ENCODE results near the gene TRPM8.
"Not testable (repeated sequence)": the region's sequence is repeated elsewhere in the genome, so short reads cannot be mapped to it uniquely, and the experiment has no call there.

The TRPM8 gene

DNA sequence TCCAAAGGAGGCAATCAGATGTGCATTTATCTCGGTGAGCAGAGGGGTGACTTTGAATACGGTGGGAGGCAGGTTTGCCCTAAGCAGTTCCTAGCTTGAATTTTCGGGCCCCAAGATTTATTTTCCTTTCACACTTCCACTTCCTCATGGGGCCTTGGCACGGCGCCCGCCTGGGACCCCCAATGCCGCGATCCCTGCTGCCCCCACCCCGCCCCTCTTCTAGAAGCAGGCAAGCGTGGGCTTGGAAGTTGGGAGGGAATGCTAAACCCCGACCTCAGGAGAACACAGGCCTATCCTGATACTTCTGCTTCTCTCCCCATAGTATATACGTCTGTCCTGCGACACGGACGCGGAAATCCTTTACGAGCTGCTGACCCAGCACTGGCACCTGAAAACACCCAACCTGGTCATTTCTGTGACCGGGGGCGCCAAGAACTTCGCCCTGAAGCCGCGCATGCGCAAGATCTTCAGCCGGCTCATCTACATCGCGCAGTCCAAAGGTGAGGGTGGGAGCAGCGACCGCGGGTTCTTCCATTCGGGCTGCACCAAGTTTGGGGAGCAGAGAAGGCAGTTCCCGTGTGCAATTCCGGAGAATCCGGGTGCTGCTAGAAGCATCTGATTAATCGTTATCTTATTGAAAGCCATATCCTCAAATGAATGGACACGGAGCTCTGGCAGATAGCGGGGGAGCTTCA, 21.6 kb downstream of the TRPM8 start:
- no peak for DNase-seq

DNA sequence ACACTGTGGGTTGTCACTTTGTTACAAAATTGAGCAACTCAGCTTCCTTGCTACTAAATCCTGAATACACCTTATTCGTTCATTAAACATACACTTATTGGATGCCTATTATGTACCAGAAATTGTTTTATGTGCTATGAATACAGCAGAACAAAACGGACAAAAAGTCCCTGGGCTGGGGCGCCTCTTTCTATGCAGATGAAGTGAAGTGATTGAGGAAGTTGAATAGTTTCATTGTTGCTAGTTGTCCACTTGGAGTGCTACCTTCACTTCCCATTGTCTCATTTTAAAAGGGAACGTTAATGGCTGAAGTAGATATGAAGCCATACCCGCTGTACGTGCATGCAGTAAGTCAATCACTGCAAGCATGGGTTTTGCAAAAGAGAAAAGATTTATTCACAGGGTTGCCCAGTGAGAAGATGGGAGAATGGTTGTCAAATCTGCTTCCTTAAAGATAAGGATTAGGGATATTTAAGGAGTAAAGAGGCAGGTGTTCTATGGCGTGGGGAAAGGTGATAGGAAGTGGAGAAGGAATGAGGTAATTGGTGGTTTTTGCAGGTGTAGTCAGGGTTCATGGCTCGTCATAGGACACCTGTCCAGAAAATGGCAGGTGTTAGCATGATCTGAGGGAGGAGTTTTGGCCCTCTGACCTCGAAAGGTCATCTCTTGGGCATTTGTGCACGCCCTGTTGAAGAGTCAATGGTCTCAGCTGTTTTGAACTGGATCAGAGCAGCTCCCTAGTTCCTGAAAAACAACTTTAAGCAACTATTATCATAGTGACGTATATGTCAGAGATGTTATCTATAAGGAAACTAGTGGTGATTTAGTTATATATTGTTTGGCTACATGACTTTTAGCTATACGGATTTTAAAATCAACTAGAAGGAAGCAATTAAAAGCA, 23.5 kb downstream of the TRPM8 start:
- no peak for DNase-seq

DNA sequence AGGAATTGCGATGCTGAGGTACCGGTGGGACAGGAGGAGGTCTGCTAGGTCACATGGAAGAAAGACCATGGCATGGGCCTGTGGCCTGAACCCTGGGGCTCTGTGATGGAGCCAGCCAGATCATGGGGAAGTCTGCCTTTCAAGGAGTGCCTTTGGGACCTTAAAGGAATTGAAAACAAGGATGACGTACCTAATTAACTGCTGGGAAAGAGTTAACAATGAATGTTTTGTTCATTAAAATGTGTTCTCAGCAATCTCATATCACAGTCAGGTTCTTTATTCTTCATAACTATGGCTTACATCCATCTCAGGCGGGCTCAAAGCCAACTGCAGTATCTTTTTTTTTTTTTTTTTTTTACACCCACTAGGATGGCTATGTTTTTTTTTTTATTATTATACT, 25.6 kb downstream of the TRPM8 start:
- DNase-seq, result no peak

DNA sequence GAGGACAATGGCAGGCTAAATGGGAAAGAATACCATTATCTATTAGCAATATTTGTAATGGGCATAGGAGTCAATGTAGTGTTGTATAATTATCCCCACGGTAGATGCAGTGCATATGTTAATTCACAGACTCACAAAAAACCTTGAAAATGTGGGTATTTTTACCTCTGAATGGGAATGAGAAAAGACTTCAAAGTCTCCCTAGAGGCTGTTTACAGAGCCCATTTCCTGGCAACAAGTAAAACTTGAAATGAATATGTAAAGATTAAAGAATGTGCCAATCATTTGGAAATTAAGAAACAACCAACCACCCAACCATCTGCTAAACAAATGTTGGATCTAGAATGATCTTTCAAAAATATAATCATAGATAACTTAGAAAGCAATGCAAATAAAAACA, 27.1 kb downstream of the TRPM8 start:
- DNase-seq, result no peak

DNA sequence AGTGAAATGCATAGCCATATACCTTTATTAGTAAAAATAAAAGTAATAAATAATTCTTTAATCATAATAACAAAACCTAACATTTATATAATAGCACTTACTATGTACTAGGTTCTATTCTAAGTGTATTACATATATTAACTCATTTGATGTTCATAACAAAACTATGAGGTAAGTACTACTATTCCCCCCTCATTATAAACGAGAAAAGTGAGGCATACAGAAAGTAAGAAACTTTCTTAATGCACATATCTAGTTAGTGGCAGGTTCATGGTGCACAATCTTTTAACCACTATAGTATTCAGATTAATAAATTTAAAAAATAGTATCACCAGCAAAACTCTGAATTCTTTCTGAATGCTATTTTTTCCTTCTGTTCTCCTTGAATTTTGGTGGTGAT, 27.5 kb downstream of the TRPM8 start:
- DNase-seq, result no peak

DNA sequence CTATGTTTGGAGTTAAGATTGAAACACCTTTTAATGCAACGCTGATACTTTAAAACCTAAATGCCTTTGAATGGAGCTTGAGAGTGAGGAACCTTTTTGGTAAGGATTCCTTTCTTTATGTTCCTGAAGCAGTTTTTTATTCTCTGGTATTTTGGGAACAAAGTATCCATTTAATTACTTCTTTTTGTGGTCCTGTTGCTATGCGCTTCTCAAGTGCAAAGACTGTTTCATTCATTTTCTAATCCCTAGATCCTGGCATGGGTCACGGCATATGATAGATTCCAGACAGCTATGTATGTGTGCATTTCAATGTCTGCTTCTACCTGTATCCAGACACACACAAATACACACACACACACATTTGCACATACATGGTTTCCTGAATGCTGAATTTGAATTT, 28.0 kb downstream of the TRPM8 start:
- DNase-seq, result no peak

DNA sequence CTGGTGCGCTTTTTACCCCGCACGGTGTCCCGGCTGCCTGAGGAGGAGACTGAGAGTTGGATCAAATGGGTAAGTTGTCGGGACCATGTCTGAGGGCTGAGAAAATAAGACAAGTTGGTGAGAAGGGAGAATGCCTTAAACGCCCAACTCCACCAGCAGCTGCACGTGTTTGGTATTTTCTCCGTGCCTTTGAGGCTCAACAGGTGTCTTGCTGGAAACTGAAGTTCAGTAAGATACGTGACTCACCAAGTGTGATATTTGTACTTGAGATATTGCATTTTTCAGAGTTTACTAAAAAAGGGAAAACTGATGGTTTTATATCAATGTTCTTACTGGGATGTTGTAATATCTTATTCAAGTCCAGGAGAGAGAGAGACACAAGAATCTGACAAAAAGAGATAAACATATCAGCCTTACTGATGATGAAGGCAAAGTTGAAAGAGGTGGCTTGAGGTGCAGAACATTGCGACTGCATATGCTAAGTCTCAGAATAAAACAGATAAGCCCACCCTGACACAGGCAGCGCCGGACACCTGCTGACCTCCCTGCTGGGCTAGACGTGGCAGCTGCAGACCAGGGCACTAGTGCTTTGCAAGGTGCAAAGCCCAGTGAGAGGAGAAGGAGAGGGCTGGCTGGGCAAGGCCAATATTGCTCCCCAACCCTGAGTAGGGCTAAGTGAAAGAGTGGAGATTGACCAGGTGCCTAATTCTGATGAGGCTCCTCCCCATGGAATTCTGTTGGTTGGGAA, 33.1 kb downstream of the TRPM8 start:
- DNase-seq, result no peak

DNA sequence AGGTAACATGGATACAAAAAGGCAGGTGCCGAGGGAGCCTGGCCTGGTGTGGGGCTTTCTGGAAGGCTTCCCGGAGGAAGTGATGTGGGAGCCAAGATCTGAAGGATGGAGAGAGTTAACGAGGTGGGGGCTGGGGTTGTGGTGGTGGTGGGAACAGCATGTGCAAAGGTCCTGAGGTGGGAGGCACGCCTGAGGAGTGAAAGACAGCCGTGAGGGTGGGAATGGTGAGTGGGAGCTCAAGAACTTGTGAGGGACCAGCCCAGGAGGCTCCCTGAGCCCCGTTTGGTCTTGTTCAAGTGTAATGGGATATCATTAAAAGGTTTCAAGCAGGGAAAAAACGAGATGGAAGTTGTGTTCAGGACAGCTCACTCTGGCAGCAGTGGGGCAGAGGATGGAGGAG, 35.2 kb downstream of the TRPM8 start:
- DNase-seq, result no peak

DNA sequence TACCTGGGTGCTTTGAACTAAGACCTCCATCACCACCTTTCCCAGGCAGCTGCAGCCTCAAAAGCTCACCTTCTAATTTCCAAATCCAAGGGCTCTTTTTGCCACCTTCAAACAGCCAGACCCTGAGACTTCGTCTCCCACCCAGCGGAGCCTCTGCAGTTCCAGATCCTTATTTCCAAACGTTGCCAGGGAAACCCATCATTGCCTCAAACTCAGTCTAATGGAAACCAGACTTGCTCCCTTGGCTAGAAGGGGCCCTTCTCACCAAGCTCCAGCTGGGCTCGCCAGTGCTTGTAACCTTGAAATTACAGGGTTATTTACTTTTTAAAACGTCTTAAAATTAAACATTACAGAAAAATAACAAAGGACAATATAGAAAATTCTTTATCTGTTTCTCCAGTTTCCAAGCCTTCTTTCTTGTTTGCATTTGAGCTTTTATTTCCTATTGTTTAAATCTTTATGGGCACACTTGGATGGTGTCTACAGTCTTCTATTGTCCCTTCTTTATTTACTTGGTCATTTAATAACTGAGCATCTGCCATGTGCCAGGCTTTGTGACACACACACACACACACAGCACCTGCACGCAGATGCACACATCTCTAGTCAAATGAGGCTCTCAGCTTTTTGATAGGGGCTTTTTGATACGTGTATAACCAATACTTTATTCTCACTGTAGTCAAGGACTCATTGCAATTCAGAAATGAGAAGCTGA, 36.1 kb downstream of the TRPM8 start:
- DNase-seq, result no peak

DNA sequence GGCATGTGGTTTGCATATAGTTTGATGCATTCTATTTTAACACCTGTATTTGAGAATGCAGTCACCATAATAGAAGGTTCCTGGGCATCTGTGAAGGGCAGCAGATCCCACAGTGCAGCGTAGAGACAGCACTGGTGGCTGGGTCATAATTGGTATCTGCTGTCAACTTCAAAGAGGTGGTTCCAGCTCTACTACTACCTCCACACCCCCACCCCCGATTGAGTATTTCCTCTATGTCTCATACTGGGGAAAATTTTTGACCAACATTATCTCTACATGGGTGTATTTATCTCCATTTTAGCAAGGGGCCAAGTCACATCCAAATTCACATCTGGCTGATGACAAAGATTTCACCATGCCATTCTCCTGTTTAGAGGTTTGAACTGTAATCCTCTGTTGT, 43.0 kb downstream of the TRPM8 start:
- no peak for DNase-seq

DNA sequence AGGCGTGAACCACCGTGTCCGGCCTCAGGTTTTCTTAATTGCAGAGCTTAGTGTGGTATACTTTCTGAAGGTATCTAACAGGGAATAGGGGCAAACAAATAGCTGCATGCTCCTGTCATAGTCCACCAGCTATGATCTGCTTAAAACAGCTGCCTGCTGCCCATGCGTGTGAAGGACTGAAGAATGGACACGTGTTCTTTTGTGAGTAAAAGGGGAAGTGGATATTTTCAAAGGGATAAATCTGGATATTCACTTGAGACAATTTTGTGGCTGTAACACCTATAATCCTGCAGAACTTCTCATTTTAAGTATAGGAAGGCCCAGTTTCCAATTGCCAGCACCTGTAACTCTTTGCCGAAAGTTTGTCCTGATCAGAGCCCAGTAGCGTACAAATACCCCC, 44.7 kb downstream of the TRPM8 start:
- no peak for DNase-seq

DNA sequence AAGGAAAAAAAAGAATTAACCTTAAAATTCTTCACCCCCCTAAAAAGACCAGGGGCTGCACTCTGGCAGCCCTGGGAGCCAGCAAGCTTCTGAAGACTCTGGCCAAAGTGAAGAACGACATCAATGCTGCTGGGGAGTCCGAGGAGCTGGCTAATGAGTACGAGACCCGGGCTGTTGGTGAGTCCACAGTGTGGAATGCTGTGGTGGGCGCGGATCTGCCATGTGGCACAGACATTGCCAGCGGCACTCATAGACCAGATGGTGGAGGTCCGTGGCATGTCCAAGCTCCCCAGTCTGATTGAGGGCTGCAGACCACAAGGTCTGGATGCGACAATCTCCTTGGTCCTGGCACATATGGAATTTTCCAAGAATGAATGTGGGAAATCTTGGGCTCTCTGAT, 47.4 kb downstream of the TRPM8 start:
- no peak for DNase-seq

DNA sequence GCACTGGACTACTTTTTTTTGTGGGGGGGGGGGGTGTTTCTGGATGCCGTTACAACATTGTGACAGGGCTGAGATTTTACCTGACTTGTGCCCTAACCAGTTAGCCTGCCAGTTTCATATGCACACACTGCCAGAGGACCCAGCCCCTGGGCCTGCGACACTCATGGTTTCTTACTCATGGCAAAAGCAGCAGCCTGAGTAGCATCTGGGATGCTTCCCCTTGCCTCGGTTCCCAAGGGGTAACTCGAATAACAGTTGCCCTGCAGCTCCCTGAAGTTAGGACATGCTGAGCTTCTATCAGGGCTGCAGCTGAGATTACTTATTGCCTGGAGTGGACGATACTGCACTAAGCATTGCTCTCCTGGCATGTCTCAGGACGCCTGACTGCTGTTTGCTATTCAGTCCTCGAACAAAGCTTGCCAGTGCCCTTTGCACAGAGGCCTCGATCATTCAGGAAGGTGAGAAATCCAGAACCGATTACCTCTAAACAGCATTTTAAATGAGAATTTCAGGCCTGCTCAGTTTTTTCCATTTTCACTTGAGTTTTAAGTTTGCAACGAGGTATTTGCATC, 47.9 kb downstream of the TRPM8 start:
- DNase-seq, result no peak

DNA sequence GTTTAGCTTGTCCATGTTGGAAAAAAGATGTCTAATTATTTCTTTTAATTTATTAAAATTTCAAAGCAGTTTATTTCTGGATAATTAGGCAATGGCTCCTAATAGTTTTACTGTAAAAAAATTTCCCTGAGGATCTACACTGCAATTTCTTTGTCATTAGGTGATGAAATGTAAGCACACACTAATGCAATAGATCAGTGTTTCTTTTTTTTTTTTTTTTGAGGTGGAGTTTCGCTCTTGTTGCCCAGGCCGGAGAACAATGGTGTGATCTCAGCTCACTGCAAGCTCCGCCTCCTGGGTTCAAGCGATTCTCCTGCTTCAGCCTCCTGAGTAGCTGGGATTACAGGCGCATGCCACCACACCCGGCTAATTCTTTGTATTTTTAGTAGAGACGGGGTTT, 48.5 kb downstream of the TRPM8 start:
- not testable (repeated sequence) for DNase-seq

DNA sequence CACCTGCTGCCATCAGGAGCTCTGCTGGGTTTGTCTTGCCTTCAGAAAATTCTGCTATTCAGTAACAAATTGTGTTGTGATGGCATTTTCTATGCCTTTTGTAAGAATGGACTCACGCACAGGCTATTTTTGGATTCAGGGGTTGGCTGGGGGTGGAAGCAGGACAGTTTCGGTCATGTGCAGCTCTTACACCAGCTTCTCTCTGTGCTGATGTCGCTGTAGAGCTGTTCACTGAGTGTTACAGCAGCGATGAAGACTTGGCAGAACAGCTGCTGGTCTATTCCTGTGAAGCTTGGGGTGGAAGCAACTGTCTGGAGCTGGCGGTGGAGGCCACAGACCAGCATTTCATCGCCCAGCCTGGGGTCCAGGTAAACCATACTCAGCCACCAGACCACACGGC, 49.2 kb downstream of the TRPM8 start:
- no peak for DNase-seq

DNA sequence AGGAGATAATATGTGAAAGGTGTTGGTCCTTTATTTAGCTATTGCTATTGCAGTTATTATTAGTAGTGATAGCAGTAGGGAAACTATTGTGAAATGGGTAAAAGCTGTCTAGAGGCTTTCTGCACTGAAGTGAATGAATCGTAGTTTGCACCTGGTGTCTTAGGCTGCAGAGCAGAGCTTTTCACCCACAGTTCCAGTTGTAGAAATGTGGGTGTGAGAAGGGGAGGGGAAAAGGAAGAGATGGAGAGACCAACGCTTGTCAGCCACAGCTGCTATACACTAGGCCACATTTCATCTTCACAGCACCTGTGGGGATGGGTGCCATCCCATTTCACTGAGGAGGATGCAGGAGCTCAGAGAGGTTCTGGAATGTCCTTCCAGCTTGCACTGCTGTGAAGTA, 50.0 kb downstream of the TRPM8 start:
- DNase-seq, result no peak

DNA sequence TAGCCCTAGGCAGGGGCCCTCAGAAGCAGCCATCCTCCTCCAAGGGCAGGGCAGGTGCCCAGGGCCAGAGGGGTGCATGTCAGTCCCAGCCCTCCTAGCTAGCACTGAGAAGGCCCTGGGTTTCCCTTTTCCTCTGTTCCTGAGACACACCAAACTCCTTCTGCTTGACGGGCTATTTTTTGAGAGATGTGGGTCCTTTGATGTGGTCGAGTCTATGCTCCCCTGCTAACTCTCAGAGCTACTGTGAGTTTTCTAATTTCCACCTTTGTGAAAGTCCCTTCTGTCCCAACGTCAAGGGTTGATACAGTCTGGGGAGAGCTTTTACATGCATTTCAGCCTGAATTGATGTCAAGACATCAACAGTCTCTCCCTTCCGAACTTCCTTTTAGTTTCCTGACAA, 51.4 kb downstream of the TRPM8 start:
- DNase-seq, result no peak

DNA sequence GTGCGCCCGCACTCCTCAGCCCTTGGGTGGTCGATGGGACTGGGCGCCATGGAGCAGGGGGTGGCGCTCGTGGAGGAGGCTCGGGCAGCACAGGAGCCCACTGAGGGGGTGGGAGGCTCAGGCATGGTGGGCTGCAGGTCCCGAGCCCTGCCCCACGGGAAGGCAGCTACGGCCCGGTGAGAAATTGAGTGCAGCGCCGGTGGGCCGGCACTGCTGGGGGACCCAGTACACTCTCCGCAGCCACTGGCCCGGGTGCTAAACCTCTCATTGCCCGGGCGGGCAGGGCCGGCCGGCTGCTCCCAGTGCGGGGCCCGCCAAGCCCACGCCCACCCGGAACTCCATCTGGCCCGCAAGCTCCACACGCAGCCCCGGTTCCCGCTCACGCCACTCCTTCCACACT, 55.3 kb downstream of the TRPM8 start:
- not testable (repeated sequence) for DNase-seq

DNA sequence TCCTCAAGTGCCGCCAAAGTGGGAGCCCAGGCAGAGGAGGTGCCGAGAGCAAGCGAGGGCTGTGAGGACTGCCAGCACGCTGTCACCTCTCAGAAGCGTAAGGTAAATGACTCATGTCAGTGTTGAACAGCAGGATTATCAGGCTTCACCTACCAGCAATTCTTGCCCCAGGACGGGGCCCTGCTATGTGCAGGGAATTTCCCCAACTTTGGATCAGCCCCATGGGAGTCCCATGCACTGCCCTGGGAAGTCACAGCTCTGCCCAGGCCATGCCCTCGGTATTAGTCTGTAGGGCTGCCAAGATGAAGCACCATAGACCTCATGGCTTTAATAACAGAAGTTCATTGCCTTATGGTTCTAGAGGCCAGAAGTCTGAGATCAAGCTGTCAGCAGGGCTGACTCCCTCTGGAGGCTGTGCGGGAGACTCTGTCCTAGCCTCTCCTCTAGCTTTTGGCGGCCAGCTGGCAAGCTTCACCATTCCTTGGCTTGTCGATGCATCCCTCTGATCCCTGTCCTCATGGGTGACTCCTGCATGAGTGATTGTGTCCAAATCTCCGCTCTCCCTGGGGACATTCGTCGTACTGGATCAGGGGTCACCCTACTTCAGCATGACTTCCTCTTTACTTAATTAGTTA, 55.9 kb downstream of the TRPM8 start:
- DNase-seq, result no peak

DNA sequence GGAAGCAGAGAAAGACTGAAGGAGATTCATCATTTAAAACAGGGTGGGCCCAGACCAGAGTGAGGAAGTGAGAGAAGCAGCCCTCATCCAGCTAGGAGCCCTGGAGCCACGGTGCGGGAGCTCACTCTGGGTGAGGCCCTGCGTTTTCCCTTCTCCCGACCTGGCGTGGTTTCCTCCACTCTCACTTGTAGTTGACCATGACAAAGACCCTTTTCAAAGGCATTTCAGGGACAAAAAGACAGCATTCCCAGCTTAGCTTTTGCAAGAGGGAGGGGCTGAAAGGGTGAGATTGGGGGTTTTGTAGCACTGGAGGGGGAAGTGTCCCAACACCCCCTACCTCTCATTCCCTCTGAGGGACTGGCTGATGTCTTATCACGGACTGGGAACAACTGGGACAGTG, 56.6 kb downstream of the TRPM8 start:
- DNase-seq, result no peak

DNA sequence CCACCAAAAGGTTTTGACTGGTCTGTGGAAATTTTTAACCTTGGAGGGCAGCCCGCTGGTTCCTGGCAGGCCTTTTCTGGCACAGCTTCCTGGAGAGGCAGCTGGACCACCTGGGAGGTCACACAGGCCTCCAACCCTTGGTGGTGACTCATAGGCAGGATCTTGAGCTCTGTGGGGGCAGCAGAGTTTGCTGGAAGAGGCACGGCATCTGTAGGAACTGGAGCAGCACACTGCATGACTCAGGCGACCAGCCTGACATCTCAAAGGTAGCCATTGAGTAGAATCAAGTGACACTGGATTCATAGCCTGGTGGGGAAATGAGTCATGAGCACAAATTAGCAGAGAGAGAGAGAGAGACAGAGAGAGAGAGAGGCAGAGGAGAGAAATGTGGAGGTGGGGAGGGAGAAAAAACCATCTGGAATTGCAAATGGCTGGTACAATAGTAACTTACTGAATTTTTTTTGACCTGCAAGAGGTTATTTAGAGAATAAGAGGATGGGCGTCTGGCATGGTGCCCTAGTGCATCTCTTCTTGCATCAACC, 57.4 kb downstream of the TRPM8 start:
- peak; percentile 90 for DNase-seq

DNA sequence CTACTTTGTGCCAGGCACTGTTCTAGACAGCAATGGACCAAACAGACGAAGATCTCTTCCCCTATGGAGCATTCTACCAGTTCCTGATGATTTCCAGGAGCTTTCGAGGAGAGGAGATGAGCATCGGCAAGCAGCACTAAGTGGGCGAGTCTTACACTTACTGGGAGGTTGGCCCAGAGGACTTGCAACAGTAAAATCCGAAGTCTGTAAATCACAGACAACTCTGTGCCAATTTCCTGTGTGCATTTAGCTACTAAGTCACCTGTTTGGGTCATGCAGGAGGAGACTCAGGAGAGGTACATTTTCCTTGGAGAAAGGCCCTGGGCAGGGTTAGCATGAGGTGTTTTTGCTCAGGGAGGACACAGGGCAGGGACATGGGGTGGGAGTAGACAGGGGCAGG, 58.9 kb downstream of the TRPM8 start:
- DNase-seq, result no peak
